A673 (cell line): ENCODE measurements around the gene BTBD2. TPM values are rescaled to one million over a fixed set of nuclear protein-coding genes. Genes with fewer than 3 reads are reported as not detected.

Experiments used
- BruUV-seq: library from RNA; stranded (reverse); fragments of 400-500 nt; replicated peaks from 2 replicates; lab custom pipeline; 2021; lab: Mats Ljungman, UMichigan
- CTCF ChIA-PET: fragments of 300-600 bp; sonication (Branson Sonifier 250); formaldehyde crosslinking; loops from one replicate; lab custom pipeline; 2022; ENCODE audit warnings: antibody characterized with exemption; lab: Charles Lee
- POLR2A ChIA-PET: fragments of 300-600 bp; sonication (Branson Sonifier 250); formaldehyde crosslinking; loops from one replicate; lab custom pipeline; 2022; ENCODE audit warnings: antibody characterized with exemption; ENCODE audit not compliant: low non-redundant PET; lab: Charles Lee
- DNase-seq: peaks from one replicate; pipeline ENCODE4 v3.0.0-alpha.2; 2015; ENCODE audit warnings: low spot score
- H3K27ac ChIP-seq: fragments of 200-600 bp; sonication (generic); 2 replicates; pipeline ENCODE4 v1.5.1; 2016; ENCODE audit warnings: mixed run types, low read depth, mild to moderate bottlenecking, mixed read lengths, antibody characterized with exemption, low read length; ENCODE audit not compliant: poor library complexity, severe bottlenecking
- H3K27me3 ChIP-seq: fragments of 200-600 bp; sonication (generic); replicated peaks from 2 replicates; pipeline ENCODE4 v1.6.1; 2017; ENCODE audit warnings: mixed run types, low read depth, mild to moderate bottlenecking, mixed read lengths, antibody characterized with exemption, low read length; ENCODE audit not compliant: insufficient read depth, poor library complexity
- H3K36me3 ChIP-seq: fragments of 200-600 bp; sonication (generic); 2 replicates; pipeline ENCODE4 v1.6.1; 2016; ENCODE audit warnings: mixed run types, mild to moderate bottlenecking, mixed read lengths, antibody characterized with exemption, low read length; ENCODE audit not compliant: insufficient read depth, poor library complexity, severe bottlenecking
- H3K4me1 ChIP-seq: fragments of 200-600 bp; sonication (generic); 2 replicates; pipeline ENCODE4 v1.6.1; 2017; ENCODE audit warnings: mixed run types, mild to moderate bottlenecking, mixed read lengths, antibody characterized with exemption, low read length; ENCODE audit not compliant: insufficient read depth, poor library complexity, severe bottlenecking
- H3K4me3 ChIP-seq: fragments of 200-600 bp; sonication (generic); 2 replicates; pipeline ENCODE4 v1.5.1; 2016; ENCODE audit warnings: low read depth, mixed run types, mild to moderate bottlenecking, mixed read lengths, low read length; ENCODE audit not compliant: poor library complexity, severe bottlenecking
- H3K9me3 ChIP-seq: fragments of 200-600 bp; sonication (generic); 2 replicates; pipeline ENCODE4 v1.6.1; 2016; ENCODE audit warnings: mixed run types, low read depth, mild to moderate bottlenecking, mixed read lengths, antibody characterized with exemption, low read length; ENCODE audit not compliant: poor library complexity, severe bottlenecking
- EZH2 ChIP-seq: fragments of 200-600 bp; sonication (generic); IDR thresholded peaks from 2 replicates; pipeline ENCODE4 v1.6.1; 2017; ENCODE audit warnings: borderline replicate concordance, low read depth, mild to moderate bottlenecking, mixed read lengths, antibody characterized with exemption, low read length; ENCODE audit not compliant: poor library complexity, severe bottlenecking
- intact Hi-C: fragments of 100-400 bp; cut with micrococcal nuclease; formaldehyde crosslinking; loops from one replicate; pipeline ENCODE4 v1.10.0; 2022; ENCODE audit not compliant: unreplicated experiment
- total RNA-seq: library from RNA; stranded (reverse); gene quantifications from 2 replicates; pipeline ENCODE4 v1.2.3, GENCODE V29; 2021
- TF ChIP-seq, protein P1 (sequence below): fragments of 300-800, 200-600 bp; sonication (generic); conservative IDR thresholded peaks from 2 replicates; pipeline ENCODE4 v1.5.1; 2017; ENCODE audit warnings: low read depth, mild to moderate bottlenecking, antibody characterized with exemption, low read length, moderate library complexity, mixed read lengths

BTBD2 gene
- total RNA-seq, 1 experiment from 2014 or later: 91.7 TPM

DNA sequence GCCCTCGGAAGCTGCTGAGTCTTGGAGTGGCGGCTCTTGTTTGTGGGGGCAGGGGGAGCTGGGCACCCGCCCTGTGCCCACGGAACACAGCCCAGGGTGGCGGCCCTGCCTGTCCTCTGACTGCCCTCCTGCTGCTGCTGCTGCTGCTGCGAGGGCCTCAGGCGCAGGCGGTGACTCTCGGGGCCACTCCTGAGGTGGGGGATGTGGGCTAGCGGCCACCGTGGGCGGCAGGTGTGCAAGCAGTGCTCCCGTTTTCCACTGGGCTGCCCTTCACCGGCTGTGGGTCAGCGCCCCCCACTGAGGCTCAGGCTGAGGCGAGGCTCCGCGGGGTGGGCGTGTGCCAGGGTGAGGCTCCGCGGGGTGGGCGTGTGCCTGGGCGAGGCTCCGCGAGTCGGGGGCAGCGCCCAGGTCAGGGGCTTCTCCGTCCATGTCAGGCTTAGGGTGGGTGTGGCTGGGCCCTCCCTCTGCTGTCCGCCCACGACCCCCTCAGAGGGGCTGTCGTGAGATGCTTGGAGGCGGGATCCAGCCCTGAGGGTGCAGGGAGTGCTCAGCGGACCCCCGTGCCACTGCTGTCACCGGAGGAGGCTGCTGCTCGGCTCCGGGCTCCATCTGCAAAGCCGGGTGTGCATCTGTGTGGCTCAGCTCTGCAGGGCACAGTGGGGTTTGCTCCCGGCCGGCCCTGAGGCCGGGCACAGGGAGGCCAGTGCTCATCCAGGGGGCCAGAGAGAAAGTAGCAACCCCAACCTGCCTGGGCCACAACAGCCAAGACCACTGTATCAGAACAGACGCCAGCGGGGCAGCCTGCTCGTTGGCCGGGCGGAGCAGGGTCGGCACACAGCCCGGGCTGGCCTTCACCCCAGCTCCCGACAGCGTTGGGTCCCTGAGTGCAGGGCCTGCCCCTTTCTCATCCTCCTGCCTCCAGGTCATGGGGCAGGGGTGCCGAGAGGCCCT, 60.1 kb downstream of the BTBD2 start:
- CTCF ChIA-PET: no interaction called here
- H3K4me1 ChIP-seq: no peaks in the 10 kb centered on the region
- no peaks in the 10 kb centered on the region for H3K27me3 ChIP-seq
- no peak for DNase-seq
- H3K27ac ChIP-seq: no peak overlapping the region
- POLR2A ChIA-PET: no interaction called here
- no peak overlapping the region for H3K4me3 ChIP-seq
- peaks cover 2% of the 10 kb centered on the region for H3K36me3 ChIP-seq
- BruUV-seq: no TSS peak
- TF ChIP-seq EZH2: no peak
- H3K9me3 ChIP-seq: no peaks in the 10 kb centered on the region
- intact Hi-C loops: no loop called here

DNA sequence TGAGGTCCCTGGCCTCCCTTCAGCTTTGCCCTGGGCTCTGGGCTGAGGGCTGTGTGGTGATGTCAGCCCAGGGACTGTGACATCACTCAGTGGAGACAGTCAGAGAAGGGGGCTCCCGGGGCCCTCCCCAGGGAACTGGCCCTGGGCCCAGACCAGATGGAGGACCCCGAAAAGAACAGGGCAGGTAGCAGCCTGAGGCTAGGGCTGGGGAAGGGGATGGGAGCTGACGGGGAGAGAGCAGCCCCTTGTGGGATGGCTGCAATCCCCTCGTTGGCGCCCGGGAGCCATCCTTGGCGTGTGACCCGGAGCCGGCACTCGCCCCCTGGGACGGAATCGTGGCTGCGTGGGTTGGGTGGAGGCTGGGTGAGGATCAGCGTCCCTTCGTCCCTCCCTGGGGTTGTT, 61.0 kb downstream of the BTBD2 start:
- TF ChIP-seq, protein P1, sequence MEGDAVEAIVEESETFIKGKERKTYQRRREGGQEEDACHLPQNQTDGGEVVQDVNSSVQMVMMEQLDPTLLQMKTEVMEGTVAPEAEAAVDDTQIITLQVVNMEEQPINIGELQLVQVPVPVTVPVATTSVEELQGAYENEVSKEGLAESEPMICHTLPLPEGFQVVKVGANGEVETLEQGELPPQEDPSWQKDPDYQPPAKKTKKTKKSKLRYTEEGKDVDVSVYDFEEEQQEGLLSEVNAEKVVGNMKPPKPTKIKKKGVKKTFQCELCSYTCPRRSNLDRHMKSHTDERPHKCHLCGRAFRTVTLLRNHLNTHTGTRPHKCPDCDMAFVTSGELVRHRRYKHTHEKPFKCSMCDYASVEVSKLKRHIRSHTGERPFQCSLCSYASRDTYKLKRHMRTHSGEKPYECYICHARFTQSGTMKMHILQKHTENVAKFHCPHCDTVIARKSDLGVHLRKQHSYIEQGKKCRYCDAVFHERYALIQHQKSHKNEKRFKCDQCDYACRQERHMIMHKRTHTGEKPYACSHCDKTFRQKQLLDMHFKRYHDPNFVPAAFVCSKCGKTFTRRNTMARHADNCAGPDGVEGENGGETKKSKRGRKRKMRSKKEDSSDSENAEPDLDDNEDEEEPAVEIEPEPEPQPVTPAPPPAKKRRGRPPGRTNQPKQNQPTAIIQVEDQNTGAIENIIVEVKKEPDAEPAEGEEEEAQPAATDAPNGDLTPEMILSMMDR: no peak
- TF ChIP-seq EZH2: no peak
- Histone ChIP-seq H3K27me3 (no peaks in the 10 kb centered on the region), H3K4me3 (no peak overlapping the region), H3K36me3 (peaks cover 3% of the 10 kb centered on the region), H3K9me3 (no peaks in the 10 kb centered on the region), H3K4me1 (no peaks in the 10 kb centered on the region), H3K27ac (no peak overlapping the region)
- BruUV-seq: no TSS peak
- intact Hi-C loops: no loop called here
- ChIA-PET CTCF (no interaction called here), POLR2A (no interaction called here)
- no peak for DNase-seq

DNA sequence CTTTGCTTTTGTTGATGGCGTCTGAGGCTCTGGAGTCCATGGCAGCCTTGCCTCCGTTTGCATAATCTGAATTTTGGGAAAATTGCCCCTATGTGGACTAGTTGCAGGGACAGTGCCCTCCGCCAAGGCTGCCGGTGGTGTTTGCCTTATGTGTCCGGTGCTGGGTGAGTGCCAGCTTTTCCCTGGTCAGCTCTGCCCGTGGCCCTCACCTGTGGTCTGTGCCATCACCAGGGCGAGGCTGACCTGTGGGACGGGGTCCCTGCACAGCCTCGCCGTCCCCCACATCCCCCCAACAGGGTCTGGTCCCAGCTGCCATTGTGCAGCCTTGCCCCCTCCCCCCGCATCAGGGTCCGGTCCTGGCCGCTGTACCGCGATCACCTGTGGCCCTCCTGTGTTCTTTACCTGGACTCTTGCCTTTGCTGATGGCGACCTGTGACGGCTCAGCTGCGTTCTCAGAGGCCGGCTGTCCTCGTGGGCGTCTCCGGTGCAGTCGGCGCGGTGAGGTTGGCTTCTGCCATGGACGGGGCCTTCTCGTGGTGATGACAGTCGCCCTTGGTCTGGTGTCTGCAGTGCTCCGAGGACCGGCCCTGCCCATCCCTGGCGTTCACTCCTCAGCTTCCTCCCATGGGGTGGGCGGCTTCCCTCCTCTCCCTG, 61.9 kb downstream of the BTBD2 start:
- ChIA-PET CTCF (no interaction called here), POLR2A (no interaction called here)
- Histone ChIP-seq H3K4me3 (no peak overlapping the region), H3K27me3 (no peaks in the 10 kb centered on the region), H3K27ac (no peak overlapping the region), H3K9me3 (no peaks in the 10 kb centered on the region), H3K4me1 (no peaks in the 10 kb centered on the region), H3K36me3 (peaks cover 3% of the 10 kb centered on the region)
- intact Hi-C loops: no loop called here
- no TSS peak for BruUV-seq
- TF ChIP-seq, protein P1: no peak
- no peak for TF ChIP-seq EZH2
- no peak for DNase-seq
